Smooth muscle cell (in vitro differentiated cells): Measurements from ENCODE around the gene JMJD8. TPM values are rescaled to one million over a fixed set of nuclear protein-coding genes. Genes with fewer than 3 reads are reported as not detected.

Experiments
- DNase-seq: peaks from one replicate; lab custom pipeline; 2025; ENCODE audit not compliant: unreplicated experiment; lab: John Stamatoyannopoulos, UW
- H2AFZ ChIP-seq: fragments of 200-600 bp; sonication (generic); 2 replicates; pipeline ENCODE4 v1.6.0; 2016; ENCODE audit warnings: antibody characterized with exemption, low read depth, mild to moderate bottlenecking
- H3F3A ChIP-seq: fragments of 200-600 bp; sonication (generic); 2 replicates; pipeline ENCODE4 v1.6.0; 2017; ENCODE audit warnings: antibody characterized with exemption, low read depth
- H3K27ac ChIP-seq: fragments of 200-600 bp; sonication (generic); 2 replicates; pipeline ENCODE4 v1.5.1; 2016; ENCODE audit warnings: low read depth, mild to moderate bottlenecking
- H3K27me3 ChIP-seq: fragments of 200-600 bp; sonication (generic); 2 replicates; pipeline ENCODE4 v1.6.1; 2016; ENCODE audit warnings: low read depth, mild to moderate bottlenecking
- H3K36me3 ChIP-seq: fragments of 200-600 bp; sonication (generic); 2 replicates; pipeline ENCODE4 v1.5.1; 2016; ENCODE audit warnings: low read depth
- H3K4me1 ChIP-seq: fragments of 200-600 bp; sonication (generic); 2 replicates; pipeline ENCODE4 v1.5.1; 2016; ENCODE audit warnings: low read depth
- H3K4me2 ChIP-seq: fragments of 200-600 bp; sonication (generic); 2 replicates; pipeline ENCODE4 v1.6.0; 2016; ENCODE audit warnings: mild to moderate bottlenecking
- H3K4me3 ChIP-seq: fragments of 200-600 bp; sonication (generic); 2 replicates; pipeline ENCODE4 v1.5.1; 2016; ENCODE audit warnings: mild to moderate bottlenecking
- H3K79me2 ChIP-seq: fragments of 200-600 bp; sonication (generic); 2 replicates; pipeline ENCODE4 v1.6.0; 2016; ENCODE audit warnings: low read depth, mild to moderate bottlenecking
- H3K9ac ChIP-seq: fragments of 200-600 bp; sonication (generic); 2 replicates; pipeline ENCODE4 v1.6.0; 2016; ENCODE audit warnings: low read depth
- H3K9me3 ChIP-seq: fragments of 200-600 bp; sonication (generic); replicated peaks from 2 replicates; pipeline ENCODE4 v1.5.1; 2016; ENCODE audit warnings: low read depth
- H4K20me1 ChIP-seq: fragments of 200-600 bp; sonication (generic); 2 replicates; pipeline ENCODE4 v1.6.0; 2016; ENCODE audit warnings: low read depth
- WGBS: methylation state at CpG from one replicate; pipeline ENCODE4 v1.1.7; 2016; ENCODE audit warnings: low lambda C conversion rate; 5-methylcytosine and 5-hydroxymethylcytosine counted together
- polyA plus RNA-seq: library from polyadenylated mRNA; unstranded; fragments of >200 nt; fragmentation: Nextera tagmentation; extraction: Ambion mirVana; gene quantifications from 2 replicates; pipeline ENCODE4 v1.2.1, GENCODE V29; 2016
- total RNA-seq: library from RNA; depleted of rRNA; stranded (reverse); fragments of >200 nt; gene quantifications from 2 replicates; pipeline ENCODE4 v1.2.3, GENCODE V29; 2014
- TF ChIP-seq, protein P1 (sequence below): fragments of 200-600 bp; sonication (generic); IDR thresholded peaks from 2 replicates; pipeline ENCODE4 v1.5.1; 2017; ENCODE audit warnings: borderline replicate concordance, mild to moderate bottlenecking, antibody characterized with exemption; ENCODE audit not compliant: insufficient read depth, poor library complexity, severe bottlenecking

JMJD8 gene
- total and polyA plus RNA-seq, 2 experiments from 2014 or later = 42.9 to 95.1 TPM

DNA sequence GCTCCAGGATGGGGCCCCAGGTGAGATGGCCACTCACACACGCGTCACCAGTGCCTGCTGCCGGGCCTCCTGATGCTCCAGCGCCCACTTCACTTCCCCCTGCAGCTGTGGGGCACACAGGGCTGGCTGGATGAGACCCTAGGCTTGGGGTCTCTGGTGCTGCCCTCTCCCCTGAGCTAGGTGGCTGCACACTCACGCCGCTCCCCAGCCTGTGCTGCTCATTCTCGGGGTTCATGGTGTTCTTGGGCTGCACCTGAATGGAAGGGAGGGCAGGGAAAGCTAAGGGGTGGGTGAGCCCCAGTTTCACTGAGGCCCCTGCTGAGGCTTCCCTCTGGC lies 40.9 kb upstream of the JMJD8 start:
- DNase-seq = no peak
- Histone ChIP-seq H3F3A (peaks cover 4% of the 10 kb centered on the region), H3K4me2 (no peak overlapping the region), H3K79me2 (no peaks in the 10 kb centered on the region), H3K4me1 (peaks cover 12% of the 10 kb centered on the region), H3K9me3 (no peaks in the 10 kb centered on the region), H3K27ac (no peak overlapping the region), H3K27me3 (no peaks in the 10 kb centered on the region), H4K20me1 (peaks cover 10% of the 10 kb centered on the region), H2AFZ (no peak overlapping the region), H3K36me3 (no peaks in the 10 kb centered on the region), H3K9ac (no peak overlapping the region), H3K4me3 (no peak overlapping the region)
- 93% methylated on average over 7 of the region's 7 CpGs for WGBS
- TF ChIP-seq, protein P1, sequence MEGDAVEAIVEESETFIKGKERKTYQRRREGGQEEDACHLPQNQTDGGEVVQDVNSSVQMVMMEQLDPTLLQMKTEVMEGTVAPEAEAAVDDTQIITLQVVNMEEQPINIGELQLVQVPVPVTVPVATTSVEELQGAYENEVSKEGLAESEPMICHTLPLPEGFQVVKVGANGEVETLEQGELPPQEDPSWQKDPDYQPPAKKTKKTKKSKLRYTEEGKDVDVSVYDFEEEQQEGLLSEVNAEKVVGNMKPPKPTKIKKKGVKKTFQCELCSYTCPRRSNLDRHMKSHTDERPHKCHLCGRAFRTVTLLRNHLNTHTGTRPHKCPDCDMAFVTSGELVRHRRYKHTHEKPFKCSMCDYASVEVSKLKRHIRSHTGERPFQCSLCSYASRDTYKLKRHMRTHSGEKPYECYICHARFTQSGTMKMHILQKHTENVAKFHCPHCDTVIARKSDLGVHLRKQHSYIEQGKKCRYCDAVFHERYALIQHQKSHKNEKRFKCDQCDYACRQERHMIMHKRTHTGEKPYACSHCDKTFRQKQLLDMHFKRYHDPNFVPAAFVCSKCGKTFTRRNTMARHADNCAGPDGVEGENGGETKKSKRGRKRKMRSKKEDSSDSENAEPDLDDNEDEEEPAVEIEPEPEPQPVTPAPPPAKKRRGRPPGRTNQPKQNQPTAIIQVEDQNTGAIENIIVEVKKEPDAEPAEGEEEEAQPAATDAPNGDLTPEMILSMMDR = no peak

DNA sequence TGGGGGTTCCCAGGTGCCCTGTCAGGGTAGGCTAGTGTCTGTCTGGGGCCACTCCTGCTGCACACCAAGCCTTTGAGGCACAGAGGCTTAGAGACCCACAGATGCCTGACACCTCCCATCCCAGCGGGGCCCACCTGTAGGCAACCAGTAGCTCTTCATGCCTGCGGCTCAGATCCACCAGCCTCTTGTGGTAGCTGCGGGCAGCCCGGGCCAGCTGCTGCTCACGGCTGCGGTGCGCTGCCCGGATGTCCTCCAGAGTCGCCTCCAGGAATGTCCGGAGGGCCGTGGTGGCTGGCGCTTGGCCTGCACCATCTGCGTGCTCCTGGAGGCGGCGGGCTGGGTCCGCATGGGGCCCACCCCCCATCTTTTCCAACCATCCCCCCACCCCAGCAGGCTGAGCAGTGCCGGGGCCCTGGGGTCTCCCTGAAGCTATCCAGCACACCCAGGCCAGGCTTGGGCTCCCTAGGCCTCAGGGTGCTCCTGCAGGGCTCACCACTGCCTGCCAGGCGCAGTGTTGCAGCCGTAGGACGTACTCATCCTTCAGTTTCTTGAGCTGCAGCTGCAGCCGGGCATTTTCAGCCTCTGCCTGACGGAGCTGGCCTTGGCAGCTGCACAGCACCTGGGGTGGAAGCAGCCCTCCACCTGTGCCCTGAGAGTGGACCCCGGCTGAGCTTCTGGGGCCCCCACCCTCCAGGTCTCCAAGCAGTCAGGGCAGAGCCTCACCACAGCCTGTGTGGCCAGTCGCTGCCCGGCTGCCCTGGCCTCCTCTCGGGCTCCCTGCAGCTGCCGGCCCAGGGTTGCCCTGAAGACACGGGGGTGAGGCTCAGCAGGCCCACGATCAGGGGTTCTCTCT lies 40.3 kb upstream of the JMJD8 start:
- Histone ChIP-seq H3F3A (peaks cover 4% of the 10 kb centered on the region), H3K79me2 (no peaks in the 10 kb centered on the region), H2AFZ (no peak overlapping the region), H3K4me3 (no peak overlapping the region), H3K36me3 (no peaks in the 10 kb centered on the region), H3K9me3 (no peaks in the 10 kb centered on the region), H3K27ac (no peak overlapping the region), H3K4me1 (peaks cover 15% of the 10 kb centered on the region), H3K4me2 (no peak overlapping the region), H4K20me1 (peaks cover 10% of the 10 kb centered on the region), H3K27me3 (no peaks in the 10 kb centered on the region), H3K9ac (no peak overlapping the region)
- 92% methylated on average over 28 of the region's 29 CpGs for WGBS
- TF ChIP-seq, protein P1 = no peak
- no peak for DNase-seq

DNA sequence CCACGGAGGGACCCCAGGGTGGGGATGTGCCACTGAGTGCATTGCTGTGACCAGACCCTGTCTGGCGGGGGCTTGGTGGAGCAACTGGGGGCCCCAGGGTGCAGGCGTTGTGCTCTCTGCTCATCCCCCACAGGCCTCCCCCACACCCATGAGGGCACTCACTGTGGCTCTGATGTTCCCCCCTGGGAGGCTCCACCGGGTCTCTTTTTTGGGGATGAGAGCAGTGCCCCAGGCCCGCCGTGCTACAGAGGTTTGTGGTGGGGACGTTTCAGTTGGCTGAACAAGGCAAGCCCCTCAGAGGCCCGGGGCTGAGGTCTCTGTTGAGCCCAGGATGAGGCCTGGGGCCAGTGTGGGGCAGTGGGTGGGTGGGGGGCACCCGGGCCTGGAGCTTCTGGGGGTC lies 39.6 kb upstream of the JMJD8 start:
- Histone ChIP-seq H3K9ac (no peak overlapping the region), H3K4me3 (no peak overlapping the region), H3K4me1 (peaks cover 15% of the 10 kb centered on the region), H2AFZ (no peak overlapping the region), H3K79me2 (no peaks in the 10 kb centered on the region), H3F3A (peaks cover 4% of the 10 kb centered on the region), H4K20me1 (peaks cover 10% of the 10 kb centered on the region), H3K4me2 (no peak overlapping the region), H3K27ac (no peak overlapping the region), H3K27me3 (no peaks in the 10 kb centered on the region), H3K9me3 (no peaks in the 10 kb centered on the region), H3K36me3 (no peaks in the 10 kb centered on the region)
- TF ChIP-seq, protein P1 = no peak
- DNase-seq = no peak
- WGBS = 94% methylated on average over 9 of the region's 9 CpGs
